Measurements from ENCODE around the gene RPL39L. TPM values are rescaled to one million over a fixed set of nuclear protein-coding genes. Genes with fewer than 3 reads are reported as not detected.

Gene RPL39L
- total RNA-seq, 1 experiment from 2014 or later, result 27.2 TPM

DNA sequence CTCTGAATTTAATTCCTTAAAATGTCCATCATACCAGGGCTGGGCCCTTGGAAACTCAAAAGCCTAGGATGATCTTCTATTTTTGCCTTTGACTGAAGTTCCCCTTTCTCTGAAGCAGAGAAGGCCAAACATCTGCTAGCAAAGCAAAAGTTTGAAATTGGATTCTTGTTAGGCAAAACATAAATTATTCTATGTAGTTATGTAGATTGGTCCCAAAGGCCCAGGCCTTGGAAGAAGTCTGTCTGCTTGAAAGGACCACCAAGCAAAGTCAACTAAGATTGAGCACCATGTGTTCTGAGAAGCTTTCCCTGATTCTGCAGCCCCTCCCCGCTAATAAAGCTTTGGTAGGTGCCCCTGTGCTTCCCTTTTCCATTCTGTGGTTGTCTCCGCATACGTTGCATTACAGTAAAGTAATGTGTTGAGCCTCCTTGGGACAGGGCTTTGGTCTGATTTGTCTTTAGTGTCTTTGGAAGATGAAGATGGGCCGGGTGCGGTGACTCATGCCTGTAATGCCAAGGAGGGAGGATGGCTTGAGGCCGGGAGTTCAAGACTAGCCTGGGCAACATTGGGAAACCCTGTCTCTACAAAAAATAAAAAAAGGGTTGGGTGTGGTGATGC is 56.4 kb downstream of the RPL39L start:
- no peaks in the 10 kb centered on the region for H3K9me3 Mint-ChIP-seq (ENCODE audit: low read depth, unreplicated experiment)
- H3K27ac Mint-ChIP-seq (ENCODE audit: unreplicated experiment), result no peak overlapping the region
- CTCF ChIA-PET, result interaction anchor here (0.7 kb wide), 1 partner anchor 598 kb away, joined by 11 read pairs; no protein-coding TSS in a partner anchor
- no peaks in the 10 kb centered on the region for H3K36me3 Mint-ChIP-seq (ENCODE audit: insufficient read depth, unreplicated experiment)
- DNase-seq, result no peak
- intact Hi-C loops (cut with micrococcal nuclease; ENCODE audit: unreplicated experiment), result no loop called here
- H3K4me3 Mint-ChIP-seq (ENCODE audit: low read depth, unreplicated experiment), result no peak overlapping the region
- peaks cover 6% of the 10 kb centered on the region for H3K4me1 Mint-ChIP-seq (ENCODE audit: low read depth, unreplicated experiment)
- TF ChIP-seq, protein P1, sequence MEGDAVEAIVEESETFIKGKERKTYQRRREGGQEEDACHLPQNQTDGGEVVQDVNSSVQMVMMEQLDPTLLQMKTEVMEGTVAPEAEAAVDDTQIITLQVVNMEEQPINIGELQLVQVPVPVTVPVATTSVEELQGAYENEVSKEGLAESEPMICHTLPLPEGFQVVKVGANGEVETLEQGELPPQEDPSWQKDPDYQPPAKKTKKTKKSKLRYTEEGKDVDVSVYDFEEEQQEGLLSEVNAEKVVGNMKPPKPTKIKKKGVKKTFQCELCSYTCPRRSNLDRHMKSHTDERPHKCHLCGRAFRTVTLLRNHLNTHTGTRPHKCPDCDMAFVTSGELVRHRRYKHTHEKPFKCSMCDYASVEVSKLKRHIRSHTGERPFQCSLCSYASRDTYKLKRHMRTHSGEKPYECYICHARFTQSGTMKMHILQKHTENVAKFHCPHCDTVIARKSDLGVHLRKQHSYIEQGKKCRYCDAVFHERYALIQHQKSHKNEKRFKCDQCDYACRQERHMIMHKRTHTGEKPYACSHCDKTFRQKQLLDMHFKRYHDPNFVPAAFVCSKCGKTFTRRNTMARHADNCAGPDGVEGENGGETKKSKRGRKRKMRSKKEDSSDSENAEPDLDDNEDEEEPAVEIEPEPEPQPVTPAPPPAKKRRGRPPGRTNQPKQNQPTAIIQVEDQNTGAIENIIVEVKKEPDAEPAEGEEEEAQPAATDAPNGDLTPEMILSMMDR (IDR thresholded peaks at IDR 0.05; ENCODE audit: unreplicated experiment), result no peak
- no peaks in the 10 kb centered on the region for H3K27me3 Mint-ChIP-seq (ENCODE audit: unreplicated experiment)
- BruUV-seq (replicated peaks), result no TSS peak

DNA sequence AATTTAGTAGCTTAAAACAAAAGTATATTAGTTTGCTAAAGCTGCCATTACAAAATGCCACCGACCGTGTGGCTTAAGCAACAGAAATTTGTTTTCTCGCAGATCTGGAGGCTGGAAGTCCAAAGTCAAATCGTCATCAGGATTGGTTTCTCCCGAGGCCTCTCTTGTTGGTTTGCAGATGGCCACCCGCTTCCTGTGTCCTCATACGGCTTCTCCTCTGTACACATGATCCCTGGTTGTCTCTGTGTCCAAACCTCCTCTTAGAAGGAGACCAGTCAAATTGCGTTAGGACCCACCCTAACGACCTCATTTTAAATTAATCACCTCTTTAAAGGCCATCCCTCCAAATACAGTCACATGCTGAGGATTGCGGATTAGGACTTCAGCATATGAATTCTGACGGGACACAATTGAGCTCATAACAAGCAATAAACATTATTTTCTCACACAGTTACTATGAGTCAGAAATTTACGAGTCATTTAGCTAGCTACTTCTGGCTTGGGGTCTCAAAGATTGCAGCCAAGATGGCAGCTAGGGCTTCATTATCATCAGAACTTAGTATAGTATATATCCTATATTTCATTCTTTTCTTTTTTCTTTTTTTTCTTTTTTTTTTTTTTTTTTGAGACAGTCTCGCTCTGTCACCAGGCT is 58.4 kb downstream of the RPL39L start:
- intact Hi-C loops (cut with micrococcal nuclease; ENCODE audit: unreplicated experiment), result no loop called here
- peaks cover 2% of the 10 kb centered on the region for H3K4me1 Mint-ChIP-seq (ENCODE audit: low read depth, unreplicated experiment)
- H3K9me3 Mint-ChIP-seq (ENCODE audit: low read depth, unreplicated experiment), result no peaks in the 10 kb centered on the region
- TF ChIP-seq, protein P1 (IDR thresholded peaks at IDR 0.05; ENCODE audit: unreplicated experiment), result no peak
- no peaks in the 10 kb centered on the region for H3K36me3 Mint-ChIP-seq (ENCODE audit: insufficient read depth, unreplicated experiment)
- H3K27me3 Mint-ChIP-seq (ENCODE audit: unreplicated experiment), result no peaks in the 10 kb centered on the region
- no peak overlapping the region for H3K27ac Mint-ChIP-seq (ENCODE audit: unreplicated experiment)
- no peak overlapping the region for H3K4me3 Mint-ChIP-seq (ENCODE audit: low read depth, unreplicated experiment)
- CTCF ChIA-PET, result interaction anchor here (0.7 kb wide), 1 partner anchor 18 kb away, joined by 3 read pairs; no protein-coding TSS in a partner anchor
- no TSS peak for BruUV-seq (replicated peaks)
- no peak for DNase-seq

DNA sequence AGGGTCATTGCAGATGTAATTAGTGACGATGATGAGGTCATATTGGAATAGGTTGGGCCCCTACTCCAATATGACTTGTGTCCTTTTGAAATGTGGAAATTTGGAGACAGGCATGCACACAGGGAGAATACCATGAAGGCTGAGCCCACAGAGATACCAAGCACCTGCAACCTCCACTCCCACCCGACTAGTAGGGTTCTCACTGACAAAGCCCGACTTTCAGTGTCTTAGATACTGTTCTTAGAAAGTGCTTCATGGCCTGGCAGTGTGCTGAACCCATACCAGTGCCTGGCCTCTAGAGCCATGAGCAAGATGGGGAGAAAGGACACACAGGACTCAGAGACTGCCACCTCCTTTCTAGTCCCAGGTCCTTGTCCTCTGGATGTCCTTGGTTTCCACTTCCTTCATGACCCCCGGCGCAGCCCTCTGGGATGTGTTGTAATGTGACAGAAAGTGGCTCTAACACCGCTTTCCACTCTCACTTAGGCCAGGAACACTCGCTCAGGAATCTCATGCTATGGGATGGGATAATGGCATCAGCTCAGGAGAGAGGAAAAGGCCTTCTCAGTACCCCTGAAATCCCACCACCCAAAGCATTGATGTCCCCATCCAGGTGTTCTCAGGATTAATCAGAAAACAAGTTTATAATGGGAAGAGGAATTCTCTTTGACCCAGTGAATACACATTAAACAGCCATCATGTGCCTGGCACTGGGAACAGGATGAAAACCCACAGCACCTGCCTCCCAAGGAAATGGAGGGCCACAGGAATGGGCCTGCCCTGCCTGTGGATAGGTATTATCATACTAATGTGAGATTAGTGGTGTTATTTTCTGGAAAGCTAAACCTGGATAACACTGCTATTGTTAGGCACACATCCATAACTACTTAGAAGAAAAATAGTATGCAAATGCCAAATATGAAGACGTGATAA is 59.9 kb downstream of the RPL39L start:
- DNase-seq, result no peak
- intact Hi-C loops (cut with micrococcal nuclease; ENCODE audit: unreplicated experiment), result no loop called here
- TF ChIP-seq, protein P1 (IDR thresholded peaks at IDR 0.05; ENCODE audit: unreplicated experiment), result no peak
- Mint-ChIP-seq H3K27me3 (ENCODE audit: unreplicated experiment) (no peaks in the 10 kb centered on the region), H3K9me3 (ENCODE audit: low read depth, unreplicated experiment) (no peaks in the 10 kb centered on the region), H3K4me3 (ENCODE audit: low read depth, unreplicated experiment) (no peak overlapping the region), H3K36me3 (ENCODE audit: insufficient read depth, unreplicated experiment) (no peaks in the 10 kb centered on the region), H3K27ac (ENCODE audit: unreplicated experiment) (no peak overlapping the region), H3K4me1 (ENCODE audit: low read depth, unreplicated experiment) (no peaks in the 10 kb centered on the region)
- CTCF ChIA-PET, result no interaction called here
- BruUV-seq (replicated peaks), result no TSS peak

DNA sequence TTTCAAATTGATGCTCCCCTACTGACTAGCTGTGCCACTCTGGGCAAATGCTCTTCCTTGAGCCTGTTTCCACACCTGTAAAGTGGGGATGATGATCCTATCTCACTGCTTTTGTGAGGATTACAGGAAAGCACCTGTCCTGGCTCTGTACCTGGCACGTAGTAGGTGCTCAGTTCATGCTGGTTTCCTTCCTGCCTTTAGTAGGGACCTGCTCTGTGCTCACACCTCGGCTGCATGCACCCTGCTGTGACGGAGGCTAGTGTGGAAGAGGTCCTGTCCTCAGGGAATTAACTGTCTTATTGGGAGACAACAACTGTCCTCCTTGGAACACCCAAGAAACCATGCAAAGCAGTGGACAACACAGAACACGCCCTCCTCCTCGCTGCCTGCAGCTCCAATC is 61.8 kb downstream of the RPL39L start:
- no TSS peak for BruUV-seq (replicated peaks)
- H3K27ac Mint-ChIP-seq (ENCODE audit: unreplicated experiment), result no peak overlapping the region
- H3K9me3 Mint-ChIP-seq (ENCODE audit: low read depth, unreplicated experiment), result no peaks in the 10 kb centered on the region
- no peaks in the 10 kb centered on the region for H3K36me3 Mint-ChIP-seq (ENCODE audit: insufficient read depth, unreplicated experiment)
- H3K27me3 Mint-ChIP-seq (ENCODE audit: unreplicated experiment), result no peaks in the 10 kb centered on the region
- DNase-seq, result no peak
- H3K4me1 Mint-ChIP-seq (ENCODE audit: low read depth, unreplicated experiment), result no peaks in the 10 kb centered on the region
- no peak overlapping the region for H3K4me3 Mint-ChIP-seq (ENCODE audit: low read depth, unreplicated experiment)
- TF ChIP-seq, protein P1 (IDR thresholded peaks at IDR 0.05; ENCODE audit: unreplicated experiment), result no peak
- intact Hi-C loops (cut with micrococcal nuclease; ENCODE audit: unreplicated experiment), result no loop called here
- CTCF ChIA-PET, result interaction anchor here (1.4 kb wide), 1 partner anchor 15 kb away, joined by 4 read pairs; no protein-coding TSS in a partner anchor

Data from Calu3 (cell line).